ENCODE data around the gene TRIM66. TPM values are rescaled to one million over a fixed set of nuclear protein-coding genes. Genes with fewer than 3 reads are reported as not detected.

The TRIM66 gene
- total RNA-seq, 1 experiment from 2014 or later, result 8.5 TPM

DNA sequence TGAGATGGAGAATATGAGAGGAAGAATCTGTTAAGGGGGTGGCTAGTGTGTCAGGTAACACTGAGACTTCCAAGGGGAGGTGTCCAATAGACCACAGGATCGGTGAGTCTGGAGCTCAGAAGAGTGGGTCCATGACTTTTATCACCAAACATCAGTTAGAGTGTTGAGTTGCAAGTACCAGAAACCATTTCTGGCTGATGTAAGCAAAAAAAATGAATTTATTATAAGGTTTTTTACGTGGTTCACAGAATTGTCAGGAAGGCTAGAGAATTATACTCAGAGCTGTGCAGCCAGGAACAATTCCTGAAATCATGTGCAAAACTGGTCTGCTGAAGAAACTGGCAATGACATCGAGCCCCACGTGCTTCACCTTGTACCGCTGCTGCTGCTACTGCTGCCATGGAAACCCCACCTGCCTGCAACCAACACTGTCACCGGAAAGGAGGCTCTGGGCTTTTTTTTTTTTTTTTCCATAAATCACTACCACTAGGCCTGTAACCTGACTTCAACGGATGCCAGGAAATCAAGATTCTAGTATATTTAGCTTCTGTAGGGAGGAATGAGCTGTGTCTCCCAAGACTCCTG lies 71.8 kb downstream of the TRIM66 start:
- no peak for DNase-seq (ENCODE audit: low read depth)

DNA sequence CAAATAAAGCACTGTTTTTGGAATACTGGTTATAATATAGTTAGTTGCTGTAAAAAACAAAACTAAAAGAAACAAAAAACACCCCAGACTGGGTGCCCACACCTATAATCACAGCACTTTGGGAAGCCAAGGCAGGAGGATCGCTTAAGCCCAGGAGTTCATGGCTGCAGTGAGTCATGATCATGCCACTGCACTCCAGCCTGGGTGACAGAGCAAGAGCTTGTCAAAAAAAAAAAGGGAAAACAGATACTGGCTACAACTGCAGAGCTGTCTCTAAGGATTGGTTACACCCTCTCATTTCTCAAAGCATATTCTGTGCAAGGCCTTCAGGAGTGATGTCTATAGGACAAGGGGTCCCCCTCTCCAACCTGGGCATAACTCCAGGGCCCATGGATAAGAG lies 73.8 kb downstream of the TRIM66 start:
- DNase-seq (ENCODE audit: low read depth), result peak; percentile 36

DNA sequence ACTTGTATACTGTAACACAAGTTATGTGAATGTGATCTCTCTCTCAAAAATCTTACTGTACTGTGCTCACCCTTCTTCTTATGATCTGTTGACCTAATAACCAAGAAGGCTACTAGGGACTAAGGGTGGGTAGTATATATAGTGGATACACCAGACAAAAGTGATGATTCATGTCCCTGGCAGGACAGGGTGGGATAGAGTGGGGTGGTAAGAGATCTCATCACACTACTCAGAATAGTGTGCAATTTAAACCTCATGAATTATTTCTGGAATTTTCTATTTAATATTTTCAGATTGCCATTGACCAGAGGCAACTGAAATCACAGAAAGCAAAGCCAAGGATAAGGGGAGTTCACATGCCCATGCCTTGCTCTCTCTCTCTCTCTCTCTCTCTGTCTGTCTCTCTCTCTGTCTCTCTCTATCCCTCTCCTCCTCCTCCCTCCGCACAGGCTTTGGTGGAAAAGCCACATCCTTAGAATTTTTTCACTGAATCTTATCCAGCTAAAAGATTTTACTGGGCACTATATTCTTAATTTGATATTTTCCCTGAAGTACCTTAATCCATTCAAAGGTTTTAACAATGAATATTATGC lies 76.4 kb downstream of the TRIM66 start:
- no peak for DNase-seq (ENCODE audit: low read depth)

DNA sequence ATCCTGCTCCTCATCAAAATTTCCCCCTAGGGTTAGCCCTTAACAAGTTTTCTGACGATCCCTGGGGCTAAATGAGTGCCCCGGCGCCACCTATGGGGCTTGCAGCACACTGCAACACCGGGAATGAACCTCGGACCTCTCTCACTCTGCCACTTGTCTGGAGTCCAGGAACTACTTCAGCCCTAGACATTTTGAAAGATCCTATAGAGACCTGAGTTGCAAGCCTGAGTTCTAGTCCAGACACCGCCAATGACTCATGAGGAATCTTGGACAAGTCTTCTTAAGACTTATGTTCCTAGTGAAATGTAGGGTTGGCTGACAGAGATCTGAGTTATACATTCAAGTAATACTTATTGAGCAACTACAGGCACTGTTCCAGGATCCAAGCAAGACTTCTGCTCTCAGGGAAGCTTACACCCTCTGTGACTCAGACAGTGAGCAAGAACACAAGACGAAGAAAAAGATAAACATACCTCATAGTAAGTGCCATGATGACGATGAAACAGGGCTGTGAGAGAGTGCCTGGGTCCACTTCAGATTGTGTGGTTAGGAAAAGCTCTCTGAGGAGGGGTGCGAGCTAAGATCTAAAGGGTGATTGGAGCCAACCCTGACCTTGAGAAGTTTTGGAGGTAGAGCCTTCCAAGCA lies 78.3 kb downstream of the TRIM66 start:
- DNase-seq (ENCODE audit: low read depth), result peak; percentile 98

DNA sequence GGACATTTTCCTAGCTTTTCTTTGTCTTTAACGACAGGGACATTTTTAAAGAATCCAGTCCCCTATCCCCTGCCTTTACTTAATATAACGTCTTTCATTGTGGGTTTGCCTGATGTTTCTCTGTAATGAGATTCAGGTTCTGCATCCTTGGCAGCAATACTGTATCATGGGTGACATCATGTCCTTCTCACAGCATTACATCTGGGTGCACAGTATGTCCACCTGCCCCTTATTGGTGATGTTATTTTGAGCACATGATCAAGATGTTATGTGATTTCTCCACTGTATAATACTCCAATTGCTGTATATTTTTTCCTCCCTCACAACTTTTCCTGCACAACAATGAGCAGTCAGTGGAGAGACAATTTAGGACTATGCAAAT lies 78.8 kb downstream of the TRIM66 start:
- DNase-seq (ENCODE audit: low read depth), result no peak

DNA sequence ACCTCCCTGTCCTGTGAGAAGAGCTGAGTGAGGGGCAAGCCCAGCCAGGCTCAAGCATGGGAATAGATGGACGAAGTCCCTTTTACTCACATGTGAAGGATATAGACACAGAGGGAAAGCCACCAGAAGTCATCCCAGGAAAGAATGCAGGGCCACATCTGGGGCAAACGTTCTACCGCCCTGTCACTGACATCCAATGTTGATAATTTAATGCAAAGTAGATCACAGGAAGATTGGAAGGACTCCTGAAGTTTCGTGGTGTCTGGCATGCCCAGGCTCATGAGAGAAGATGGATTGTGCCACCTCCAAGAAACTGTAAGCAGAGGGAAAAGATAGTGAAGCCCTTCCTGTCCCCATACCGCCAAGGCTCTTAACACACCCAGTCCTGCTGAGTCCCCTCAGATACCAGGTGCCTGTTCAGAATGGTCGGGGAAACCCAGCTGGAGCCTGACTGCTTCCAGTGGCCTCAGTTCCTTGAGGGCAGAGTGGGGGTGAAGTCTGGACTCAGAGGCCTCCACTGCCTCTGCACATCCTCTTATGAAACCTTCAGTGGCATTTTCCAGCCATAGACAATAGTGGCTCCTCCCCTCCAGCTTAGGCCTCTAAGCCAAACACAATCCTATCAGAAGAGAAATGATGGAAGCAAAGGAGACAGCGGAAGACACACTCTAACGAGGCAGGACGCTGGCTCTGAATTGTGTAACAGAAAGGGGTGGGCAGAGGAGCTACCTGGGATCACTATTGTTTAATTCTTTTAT lies 80.9 kb downstream of the TRIM66 start:
- no peak for DNase-seq (ENCODE audit: low read depth)

DNA sequence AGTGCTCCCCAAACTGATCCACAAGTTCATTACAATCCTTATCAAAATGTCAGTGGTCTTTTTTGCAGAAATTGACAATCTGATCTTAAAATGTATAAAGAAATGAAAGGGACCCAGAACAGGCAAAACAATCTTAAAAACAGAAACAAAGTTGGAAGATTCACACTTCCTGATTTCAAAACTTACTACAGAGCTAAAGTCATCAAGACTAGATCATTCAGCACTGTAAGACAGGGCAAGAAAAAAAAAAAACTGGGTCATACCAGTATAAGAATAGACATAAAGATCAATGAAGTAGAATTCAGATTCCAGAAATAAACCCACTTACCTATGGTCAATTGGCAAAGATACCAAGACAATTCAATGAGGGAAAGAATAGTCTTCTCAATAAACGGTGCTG lies 84.0 kb downstream of the TRIM66 start:
- DNase-seq (ENCODE audit: low read depth), result no peak

DNA sequence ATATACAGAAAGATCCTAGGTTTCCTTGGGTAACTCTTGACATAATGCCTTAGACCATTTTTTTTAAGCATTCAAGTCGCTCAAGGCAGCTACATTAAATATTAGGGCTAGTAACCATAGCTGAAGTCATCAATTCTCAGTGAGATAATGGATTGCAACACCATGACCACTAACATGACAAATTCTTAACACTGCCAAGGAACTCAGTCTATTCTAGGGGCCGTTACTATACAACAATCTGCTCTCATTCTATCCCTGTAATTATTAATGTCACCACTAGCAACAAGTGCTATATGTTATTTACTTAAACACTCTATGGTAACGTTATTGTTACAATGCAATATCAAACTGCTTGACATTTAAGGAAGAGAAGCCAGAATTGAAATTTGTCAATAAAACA lies 85.3 kb downstream of the TRIM66 start:
- DNase-seq (ENCODE audit: low read depth), result peak; percentile 52

DNA sequence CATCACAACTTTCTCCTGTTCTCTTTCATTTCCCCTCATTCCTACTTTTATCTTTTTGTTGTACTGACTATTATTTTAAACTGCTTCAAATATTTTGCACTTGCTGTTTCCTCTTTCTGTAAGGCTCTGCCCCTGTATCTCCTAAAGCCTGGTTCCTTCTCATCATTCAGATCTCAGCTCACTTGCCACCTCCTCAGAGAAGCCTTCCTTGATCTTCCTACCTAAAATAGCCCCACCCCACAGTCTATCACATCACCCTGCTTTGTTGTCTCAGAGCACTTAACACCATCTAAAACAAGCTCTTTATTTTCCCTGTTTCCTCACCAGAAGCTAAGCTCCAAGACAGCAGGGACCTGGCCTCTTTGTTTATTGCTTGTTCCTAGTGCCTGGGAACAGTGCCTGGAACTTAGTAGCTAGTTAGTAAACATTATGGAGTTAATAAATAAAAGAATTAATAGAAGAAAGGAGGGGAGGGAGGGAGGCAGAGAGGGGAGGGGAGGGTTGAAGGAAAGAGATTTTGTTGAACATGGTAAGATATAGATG lies 85.9 kb downstream of the TRIM66 start:
- DNase-seq (ENCODE audit: low read depth), result no peak

DNA sequence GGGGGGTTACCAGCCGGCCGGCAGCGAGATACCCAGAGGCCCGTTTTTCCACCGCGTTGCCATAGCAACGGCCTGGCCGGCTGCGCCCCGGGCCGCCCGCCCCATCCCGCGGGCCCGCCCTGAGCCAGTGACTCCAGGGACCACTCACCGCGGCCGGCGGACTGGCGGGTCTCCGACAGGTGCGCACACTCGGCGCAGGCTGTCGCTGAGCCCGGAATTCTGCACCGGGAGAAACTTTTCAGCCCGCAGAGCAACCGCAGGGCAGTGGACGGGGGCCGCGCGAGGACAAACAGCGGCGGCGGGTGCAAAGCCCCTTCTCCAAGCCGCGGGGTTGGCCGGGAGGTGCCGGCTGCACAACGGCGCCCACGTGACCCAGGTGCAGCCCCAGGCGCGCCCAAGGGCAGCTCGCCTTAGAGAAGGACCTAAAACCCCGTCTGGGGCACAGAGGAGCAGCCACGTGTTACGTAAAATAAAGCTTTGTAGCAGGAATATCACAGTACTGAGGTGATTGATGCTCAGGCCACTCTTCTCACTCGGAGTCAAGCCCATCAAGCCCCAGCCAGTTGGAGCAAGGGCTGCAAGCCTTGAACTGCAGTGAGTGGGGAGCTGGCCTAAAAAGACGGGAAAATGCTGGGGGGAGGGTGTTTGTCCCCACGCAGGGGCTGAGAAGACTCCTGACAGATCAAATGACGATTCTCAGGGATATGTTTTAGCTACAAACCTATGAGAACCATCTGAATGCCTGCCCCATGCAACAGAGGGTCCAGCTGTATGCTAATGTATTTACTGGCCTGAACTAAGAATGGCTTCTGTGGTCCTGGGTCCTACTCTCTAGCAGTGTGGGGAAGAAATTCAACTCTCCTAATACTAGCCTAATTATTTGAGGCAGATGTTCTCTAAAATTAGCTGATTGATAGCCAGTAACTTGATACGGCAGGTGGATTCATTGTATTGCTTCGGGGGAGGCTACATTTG lies 88.2 kb downstream of the TRIM66 start, which contains the start of gene STK33:
TSS of gene STK33 (minus strand) at position 294 of the 975 bp plus-strand sequence. CDS start 119,323 bp downstream, outside the sequence.
- DNase-seq (ENCODE audit: low read depth), result no peak

DNA sequence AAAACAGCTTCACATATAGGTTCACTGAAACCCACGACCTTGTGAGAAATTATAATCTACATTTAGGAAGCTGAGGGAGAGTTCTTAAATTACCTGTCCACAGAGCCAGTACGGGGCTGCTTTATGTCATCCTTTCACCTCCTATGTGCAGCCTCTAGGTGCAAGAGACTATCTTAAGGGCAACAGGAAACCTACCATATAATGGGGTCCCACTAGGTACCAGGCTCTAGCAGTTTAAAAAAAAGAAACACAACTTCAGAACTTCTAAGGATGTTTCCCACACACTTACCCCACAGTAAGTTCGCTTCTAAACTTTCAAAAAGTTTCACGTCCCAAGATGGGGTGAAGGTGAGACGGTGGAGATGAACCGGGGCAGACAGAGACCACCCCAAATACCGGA lies 89.0 kb downstream of the TRIM66 start:
- no peak for DNase-seq (ENCODE audit: low read depth)

DNA sequence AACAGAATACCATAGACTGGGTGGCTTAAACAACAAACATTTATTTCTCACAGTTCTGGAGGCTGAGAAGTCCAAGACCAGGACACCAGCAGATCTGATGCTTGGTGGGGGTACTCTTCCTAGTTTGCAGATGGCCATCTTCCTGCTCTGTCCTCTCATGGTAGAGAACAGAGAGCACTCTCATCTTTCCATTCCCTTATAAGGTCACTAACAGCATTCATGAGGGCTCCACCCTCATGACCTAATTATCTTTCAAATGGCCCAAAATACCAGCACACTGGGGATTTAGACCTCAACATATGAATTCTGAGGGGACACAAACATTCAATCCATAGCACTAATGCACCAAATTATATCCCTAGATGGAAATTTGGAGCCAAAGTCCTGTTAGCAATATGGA lies 94.5 kb downstream of the TRIM66 start:
- no peak for DNase-seq (ENCODE audit: low read depth)

DNA sequence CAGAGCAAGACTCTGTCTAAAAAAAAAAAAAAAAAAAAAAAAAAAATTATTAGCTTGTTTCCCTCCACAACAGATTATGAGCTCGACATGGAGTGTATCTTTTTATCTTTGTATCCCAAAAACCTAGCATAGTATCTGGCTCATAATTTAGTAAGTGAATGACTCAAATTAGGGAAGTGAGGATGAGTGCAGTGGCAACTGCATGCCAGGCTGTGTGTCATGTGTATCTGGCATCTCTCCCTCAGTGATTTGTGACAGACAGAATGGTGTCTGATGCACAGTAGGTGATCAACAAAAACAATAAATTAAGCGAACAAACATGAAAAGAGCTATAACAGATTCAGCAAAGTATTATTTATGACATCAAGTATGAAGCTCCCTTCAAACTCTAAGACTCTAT lies 95.7 kb downstream of the TRIM66 start:
- DNase-seq (ENCODE audit: low read depth), result no peak

DNA sequence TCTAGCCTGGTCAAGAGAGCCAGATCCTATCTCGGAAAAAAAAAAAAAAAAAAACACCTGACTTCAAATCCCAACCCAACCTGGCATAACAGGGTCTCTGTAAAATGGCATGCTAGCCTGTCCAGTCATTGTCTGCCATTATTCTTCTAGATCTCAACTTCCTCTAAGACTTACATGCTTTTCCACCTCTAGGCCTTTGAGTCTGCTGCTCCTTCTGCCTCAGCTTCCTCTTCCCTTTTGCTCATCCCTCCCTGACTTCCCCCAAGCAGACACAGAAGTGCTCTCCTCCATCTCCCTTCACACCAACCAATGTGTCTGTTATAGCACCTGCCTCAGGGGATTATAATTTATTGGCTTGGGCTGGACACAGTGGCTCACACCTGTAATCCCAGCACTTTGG lies 96.3 kb downstream of the TRIM66 start:
- DNase-seq (ENCODE audit: low read depth), result no peak

DNA sequence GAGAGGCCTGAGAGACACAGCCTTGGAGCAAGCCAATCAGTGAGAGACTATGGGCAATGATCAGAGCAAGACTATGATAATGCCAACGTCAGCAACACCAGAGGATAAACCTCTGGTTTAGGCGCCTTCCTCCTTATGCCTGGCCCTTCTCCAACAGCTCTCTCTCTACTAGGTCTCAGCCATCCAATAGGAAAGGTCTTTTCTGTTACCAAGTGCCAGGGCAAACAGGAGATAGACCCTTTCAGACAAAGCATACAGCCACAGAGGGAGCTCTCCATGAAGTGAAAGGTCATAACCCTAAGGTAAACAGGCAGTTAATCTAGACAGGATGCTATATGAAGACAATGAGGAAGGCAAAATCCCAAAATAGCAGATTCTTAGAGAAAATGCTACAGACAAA lies 98.0 kb downstream of the TRIM66 start:
- no peak for DNase-seq (ENCODE audit: low read depth)

DNA sequence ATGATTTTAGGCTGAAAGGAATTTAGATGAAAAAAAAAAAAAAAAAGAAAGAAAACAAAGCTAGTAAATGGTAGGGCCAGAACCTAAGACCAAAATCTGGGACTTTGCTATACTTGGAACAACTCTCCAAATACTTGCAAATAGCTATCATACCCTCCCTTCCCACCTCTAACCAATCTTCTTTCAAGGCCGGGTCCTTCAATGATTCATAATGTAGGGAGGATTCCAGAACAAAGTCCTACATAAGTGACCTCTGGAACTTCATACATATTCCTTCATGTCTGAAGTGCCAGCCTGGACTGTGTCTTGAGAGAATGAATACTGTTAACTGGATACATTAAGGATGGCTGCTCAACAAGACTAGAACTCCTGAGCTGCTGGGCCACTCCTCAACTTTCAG lies 98.4 kb downstream of the TRIM66 start:
- DNase-seq (ENCODE audit: low read depth), result no peak

DNA sequence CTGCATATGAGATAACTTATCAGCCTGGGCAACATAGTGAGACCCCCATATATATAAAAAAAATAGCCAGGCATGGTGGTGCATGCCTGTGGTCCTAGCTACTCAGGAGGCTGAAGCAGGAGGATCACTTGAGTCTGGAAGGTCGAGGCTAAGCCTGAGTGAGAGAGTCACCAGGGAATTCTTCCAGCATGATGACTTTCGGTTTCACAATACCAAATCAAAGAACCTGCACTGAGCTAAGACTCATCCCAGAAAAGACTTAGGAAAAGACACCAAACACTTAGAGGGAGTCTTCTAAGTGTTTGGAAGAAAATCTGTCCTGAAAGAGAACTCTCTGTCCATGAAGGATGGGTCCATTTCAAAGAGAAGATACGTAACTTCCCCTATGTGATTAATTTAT lies 101.2 kb downstream of the TRIM66 start:
- DNase-seq (ENCODE audit: low read depth), result no peak

DNA sequence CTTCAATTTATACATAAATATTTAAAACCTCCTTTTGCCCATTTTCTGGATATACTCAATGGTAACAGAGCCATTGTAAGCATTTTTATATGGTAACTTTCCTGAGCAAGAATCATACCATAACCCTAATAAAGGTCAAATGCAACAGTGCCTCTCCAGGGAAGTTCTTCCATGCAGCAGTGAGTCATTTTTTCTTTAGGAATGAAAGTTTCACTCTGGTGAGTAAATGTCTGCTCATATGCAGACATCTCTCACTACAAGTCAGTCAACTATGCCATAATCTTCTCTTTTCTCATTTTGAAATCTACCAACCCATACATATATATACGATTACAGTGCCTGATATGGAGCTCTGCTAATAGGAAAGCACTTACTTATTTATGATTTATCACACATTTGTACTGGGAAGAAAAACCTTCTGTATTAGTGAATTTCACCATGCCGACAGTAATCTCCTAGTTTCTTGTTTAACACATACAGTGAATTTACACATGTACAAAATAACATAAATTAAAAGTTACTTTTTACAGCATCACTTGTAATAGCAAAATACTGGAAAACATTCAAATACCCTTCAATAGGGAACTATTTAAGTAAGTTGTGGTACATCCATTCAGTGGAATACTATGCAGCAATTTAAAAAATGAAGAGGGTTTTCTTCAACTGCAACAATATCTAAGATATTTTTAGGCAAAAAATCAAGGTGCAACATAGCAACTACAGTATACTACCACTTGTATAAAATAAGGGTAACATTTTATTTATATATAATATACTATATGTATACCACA lies 104.5 kb downstream of the TRIM66 start:
- no peak for DNase-seq (ENCODE audit: low read depth)

DNA sequence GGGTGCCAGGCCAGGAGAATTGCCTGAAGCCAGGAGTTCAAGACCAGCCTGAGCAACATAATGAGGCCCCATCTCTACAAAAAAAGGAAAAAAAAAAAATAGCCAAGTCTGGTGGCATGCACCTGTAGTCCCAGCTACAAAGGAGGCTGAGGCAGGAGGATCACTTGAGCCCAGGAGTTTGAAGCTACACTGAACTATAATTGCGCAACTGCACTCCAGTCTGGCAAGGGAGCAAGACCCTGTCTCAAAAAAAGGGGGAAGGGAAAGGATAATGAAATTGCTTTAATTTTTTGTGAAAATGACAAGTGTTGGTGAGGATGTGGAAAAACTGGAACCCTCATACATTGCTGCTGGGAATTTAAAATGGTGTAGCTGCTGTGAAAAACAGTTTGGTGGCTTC lies 107.7 kb downstream of the TRIM66 start:
- no peak for DNase-seq (ENCODE audit: low read depth)

DNA sequence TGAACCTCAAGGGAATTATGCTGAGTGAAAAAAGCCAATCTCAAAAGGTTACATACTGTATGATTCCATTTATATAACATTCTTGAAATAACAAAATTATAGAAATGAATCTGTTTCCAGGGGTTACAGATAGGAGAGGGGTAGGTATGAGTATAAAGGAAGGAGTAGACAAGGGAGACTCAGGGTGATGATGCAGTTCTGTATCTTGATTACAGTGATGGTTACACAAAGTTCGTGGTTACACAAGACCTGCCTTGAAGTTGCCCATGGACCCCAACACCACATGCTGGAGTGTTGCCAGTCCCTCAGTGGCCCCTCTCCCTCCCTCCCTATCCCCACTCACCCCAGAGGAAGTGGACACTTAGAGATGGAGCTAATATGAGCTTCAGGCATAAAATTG lies 108.7 kb downstream of the TRIM66 start:
- no peak for DNase-seq (ENCODE audit: low read depth)

Data from LHCN-M2 (cell line).